HG02623 (cell line): ENCODE results near the gene FAM90A1.
"Not testable (repeated sequence)": the region's sequence is repeated elsewhere in the genome, so short reads cannot be mapped to it uniquely, and the experiment has no call there.

Experiments used
- ATAC-seq: cut with Tn5 transposase; IDR thresholded peaks from one replicate; pipeline ENCODE4 v1.9.1; 2021; ENCODE audit warnings: moderate library complexity; ENCODE audit not compliant: unreplicated experiment

Gene FAM90A1

GRCh38 chr12:8226992-8227731 is at the start of gene FAM90A1:
Gene FAM90A1 (minus strand): TSS chr12:8227618. CDS start chr12:8224832, 2,786 bp downstream.
- not testable (repeated sequence) for ATAC-seq

- not testable (repeated sequence) for ATAC-seq
Measured at GRCh38 chr12:8276397-8276796, 49.0 kb upstream of the FAM90A1 start.

- not testable (repeated sequence) for ATAC-seq
Measured at GRCh38 chr12:8266706-8267105, 39.3 kb upstream of the FAM90A1 start.

- ATAC-seq = not testable (repeated sequence)
Measured at GRCh38 chr12:8264236-8264635, 36.8 kb upstream of the FAM90A1 start.

GRCh38 chr12:8261111-8261554 is 33.7 kb upstream of the FAM90A1 start:
- ATAC-seq = not testable (repeated sequence)

- not testable (repeated sequence) for ATAC-seq
Measured at GRCh38 chr12:8256356-8256755, 28.9 kb upstream of the FAM90A1 start.

- ATAC-seq = not testable (repeated sequence)
Measured at GRCh38 chr12:8254705-8255104, 27.3 kb upstream of the FAM90A1 start.

GRCh38 chr12:8252056-8252818 is 24.8 kb upstream of the FAM90A1 start:
- not testable (repeated sequence) for ATAC-seq

- not testable (repeated sequence) for ATAC-seq
Measured at GRCh38 chr12:8251616-8252015, 24.2 kb upstream of the FAM90A1 start.

GRCh38 chr12:8246941-8247535 is 19.6 kb upstream of the FAM90A1 start:
- not testable (repeated sequence) for ATAC-seq

GRCh38 chr12:8243682-8244161 is 16.3 kb upstream of the FAM90A1 start:
- ATAC-seq = not testable (repeated sequence)

GRCh38 chr12:8242880-8243681 is 15.7 kb upstream of the FAM90A1 start:
- peak; percentile 74 for ATAC-seq

- ATAC-seq = not testable (repeated sequence)
Measured at GRCh38 chr12:8242622-8242879, 15.1 kb upstream of the FAM90A1 start.

GRCh38 chr12:8241917-8242621 is 14.7 kb upstream of the FAM90A1 start:
- not testable (repeated sequence) for ATAC-seq

- not testable (repeated sequence) for ATAC-seq
Measured at GRCh38 chr12:8240340-8241114, 13.1 kb upstream of the FAM90A1 start.

- not testable (repeated sequence) for ATAC-seq
Measured at GRCh38 chr12:8237031-8237430, 9.6 kb upstream of the FAM90A1 start.

- ATAC-seq = not testable (repeated sequence)
Measured at GRCh38 chr12:8235316-8236157, 8.1 kb upstream of the FAM90A1 start.

GRCh38 chr12:8234746-8235145 is 7.3 kb upstream of the FAM90A1 start:
- ATAC-seq = not testable (repeated sequence)
